GM18951 (cell line): ENCODE results near the gene NF1.

Source experiments
- POLR2A ChIP-seq: IDR thresholded peaks from 4 replicates; pipeline ENCODE4 v1.6.1; 2011; ENCODE audit warnings: mild to moderate bottlenecking; ENCODE audit not compliant: insufficient read length, insufficient read depth; ENCODE audit errors: extremely low read depth
- in situ Hi-C: fragments of 300-500 bp; cut with MboI; formaldehyde crosslinking; loops from one replicate; pipeline ENCODE4 v1.12.0; 2022; ENCODE audit warnings: low sequenced_read_pairs, mixed read lengths, inconsistent platforms; ENCODE audit not compliant: unreplicated experiment

NF1 gene

DNA sequence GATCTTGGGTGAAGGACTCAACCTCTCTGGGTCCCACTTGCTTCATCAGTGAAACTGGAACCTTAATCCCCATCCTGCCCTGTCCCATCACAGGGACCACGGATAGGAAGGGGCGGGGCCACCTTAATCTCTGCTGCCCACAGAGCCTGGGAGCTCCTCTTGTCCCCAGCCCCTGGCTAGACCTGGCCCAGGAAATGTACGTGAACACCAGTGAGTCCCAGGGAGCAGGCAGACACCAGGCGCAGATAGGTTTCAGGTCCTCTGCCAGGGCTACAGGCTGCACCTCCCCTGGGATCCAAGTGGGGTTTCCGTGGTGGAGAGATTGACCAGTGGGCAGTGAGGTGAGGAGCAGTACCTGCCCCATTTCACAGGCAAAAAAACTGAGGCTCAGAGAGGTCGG, 317.7 kb downstream of the NF1 start:
- in situ Hi-C loops, result no loop called here

DNA sequence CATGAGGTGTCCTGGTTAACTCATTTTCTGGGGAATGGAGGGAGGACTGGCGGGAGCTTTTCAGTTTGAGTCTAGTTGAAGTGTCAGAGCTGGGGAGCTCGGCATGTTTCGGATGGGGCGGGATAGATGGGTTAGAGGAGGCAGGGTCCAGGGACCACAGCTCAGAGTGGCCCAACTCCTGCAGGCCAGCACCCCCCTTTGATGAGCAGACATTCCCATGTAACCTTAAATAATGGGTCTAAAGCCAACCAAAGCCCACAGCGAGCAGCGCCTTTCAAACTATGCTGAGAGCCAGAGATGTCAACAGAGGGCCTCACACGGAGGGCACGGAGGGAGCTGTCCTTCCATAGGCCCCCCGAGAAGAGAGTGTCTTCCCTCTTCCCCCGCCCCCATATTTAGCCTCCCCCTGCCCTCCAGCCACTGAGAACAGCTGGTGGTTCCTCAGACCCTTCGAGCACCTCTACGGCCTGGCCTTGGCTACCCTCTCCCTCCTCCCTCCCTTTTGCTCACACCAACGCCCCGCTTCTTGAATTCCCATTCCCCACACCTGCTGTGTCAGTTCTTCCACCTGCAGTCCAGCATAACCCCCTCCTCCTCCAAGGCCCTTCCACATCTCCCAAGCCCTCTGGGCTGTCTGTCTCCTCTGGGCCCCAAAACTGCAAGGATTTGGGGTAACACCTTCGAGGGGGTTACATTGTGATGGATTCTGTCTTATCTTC, 318.5 kb downstream of the NF1 start:
- TF ChIP-seq POLR2A, result no peak
- in situ Hi-C loops, result no loop called here

More for the DNA sequence above, 317.7 kb downstream of the NF1 start:
- TF ChIP-seq POLR2A, result no peak

DNA sequence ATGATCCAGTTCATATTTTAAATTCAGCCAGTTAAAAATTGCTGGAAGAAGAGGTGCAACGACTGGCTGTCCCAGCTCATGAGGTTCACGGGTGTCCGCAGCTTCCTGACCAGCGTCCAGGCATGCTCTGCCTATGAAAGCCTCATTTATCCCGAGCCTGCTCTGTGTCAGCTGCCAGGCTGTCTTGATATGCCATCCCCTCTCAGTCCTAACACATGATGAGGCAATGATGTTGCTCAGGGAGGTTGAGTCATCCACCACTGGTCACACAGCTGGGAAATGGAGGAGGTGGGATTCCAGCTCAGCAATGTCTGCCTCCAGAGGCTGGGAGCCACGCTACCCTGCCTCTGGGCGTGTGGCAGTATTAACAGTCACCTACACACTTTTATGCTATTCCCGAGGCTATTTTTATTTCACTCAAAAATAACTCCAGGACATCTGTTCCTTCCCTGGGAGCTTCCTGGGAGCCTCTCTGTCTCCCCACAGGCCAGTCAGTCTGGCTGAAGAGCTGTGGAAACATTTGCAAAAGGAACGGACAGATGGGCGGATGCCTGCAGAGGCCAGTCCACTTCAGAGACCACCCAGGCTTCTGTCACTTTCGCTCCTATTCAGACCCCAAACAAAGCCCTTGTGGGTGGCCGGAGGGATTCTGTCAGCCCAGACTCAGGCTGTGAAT, 319.2 kb downstream of the NF1 start:
- in situ Hi-C loops, result no loop called here
- TF ChIP-seq POLR2A, result no peak

DNA sequence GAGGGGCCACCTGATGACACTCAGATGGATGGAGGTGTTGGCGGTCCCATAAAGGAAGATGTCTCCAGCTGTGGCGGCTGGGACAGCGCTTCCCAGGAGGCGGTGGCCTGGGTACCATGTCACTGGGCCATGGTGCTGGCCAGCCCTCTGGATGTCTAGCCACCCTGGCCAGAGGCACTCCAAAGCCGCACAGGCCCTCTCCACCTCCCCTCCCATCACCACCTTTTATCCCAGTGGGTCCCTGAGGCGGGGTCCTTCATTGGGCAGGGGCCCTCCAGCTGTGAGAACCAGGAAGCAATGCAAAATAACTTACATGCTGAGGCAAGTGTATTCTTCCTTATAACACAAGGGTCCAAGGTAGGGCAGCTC, 319.8 kb downstream of the NF1 start:
- TF ChIP-seq POLR2A, result no peak
- in situ Hi-C loops, result no loop called here

DNA sequence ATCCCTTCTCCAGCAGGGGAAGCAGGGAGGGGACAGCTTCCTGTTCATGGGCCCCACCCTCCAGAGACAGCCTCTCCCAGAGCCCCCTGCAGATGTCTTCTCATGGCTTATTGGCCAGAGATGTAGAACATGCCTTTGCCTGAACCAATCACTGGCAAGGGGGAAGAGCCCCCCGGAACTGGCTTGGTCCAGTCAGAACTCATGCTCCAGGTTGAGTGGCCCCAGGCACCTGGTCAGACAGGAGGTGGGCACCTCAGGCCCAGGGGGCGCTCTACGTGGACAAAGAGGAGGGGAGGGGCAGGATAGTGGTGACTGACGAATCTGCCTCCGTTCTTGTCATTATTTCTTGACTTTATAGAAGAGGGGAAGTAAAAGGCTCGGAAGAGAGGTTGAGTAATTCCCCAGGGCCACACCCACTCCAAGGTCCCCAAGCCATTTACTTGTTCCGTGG, 320.3 kb downstream of the NF1 start:
- in situ Hi-C loops, result no loop called here
- TF ChIP-seq POLR2A, result no peak

DNA sequence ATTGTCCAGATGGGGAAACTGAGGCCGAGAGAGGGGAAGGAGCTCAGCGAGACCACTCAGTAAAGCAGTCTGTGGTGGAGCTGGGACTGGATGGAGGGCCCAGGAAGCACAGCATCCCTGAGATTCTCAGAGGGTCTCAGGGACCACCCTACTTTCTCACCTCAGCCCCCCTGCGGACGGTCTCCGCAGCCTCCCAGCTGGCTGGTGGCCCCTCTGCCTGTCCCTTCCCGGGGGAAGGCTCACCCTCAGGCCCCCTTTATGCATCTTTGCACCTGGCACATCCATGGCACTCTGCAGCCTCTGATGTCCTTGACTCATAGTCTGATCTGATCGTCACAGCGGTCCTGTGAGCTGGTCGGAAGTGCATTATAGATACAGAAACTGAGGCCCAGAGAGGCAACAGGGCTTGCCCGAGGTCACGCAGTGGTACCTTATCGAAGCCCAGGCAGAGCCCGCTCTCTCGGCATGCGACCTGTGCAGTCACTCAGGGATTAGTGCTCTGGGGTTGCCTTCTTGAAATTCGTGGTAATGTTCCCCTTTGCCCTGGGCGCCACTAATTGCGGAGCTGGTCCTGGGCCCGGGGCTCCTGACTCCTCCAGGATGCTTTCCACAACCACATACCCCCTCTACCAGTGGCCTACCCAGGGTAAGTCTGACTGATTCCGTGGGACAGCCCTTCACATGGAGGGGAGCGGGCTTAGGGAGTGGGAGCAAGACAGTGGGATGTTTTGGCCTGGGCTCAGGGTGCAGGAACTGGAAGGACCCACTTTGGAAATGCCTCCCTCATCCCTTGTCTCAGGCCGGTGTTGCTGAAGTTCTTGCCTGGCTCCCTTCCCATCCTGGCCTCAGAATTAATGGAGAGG, 321.1 kb downstream of the NF1 start:
- in situ Hi-C loops, result no loop called here
- no peak for TF ChIP-seq POLR2A

DNA sequence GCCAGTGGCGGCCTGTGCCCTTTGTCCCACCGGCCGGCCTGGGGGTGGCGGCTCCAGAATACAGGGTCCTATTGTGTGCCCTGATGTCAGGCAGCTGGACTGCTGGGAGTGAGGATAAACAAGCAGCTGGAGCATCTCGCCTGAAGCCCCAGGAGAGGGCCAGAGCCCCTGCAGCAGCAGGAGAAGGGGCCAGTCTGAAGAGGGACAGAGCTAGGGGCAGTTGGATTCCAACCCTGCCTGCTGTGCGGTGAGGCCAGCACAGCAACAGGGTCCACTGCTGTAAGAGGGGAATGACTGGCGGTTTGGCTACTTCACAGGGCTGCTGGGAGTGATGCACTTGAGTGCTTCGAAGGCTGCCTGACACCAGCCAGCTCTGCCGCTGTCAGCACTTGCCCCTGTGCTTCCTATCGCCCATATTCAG, 321.7 kb downstream of the NF1 start:
- in situ Hi-C loops, result no loop called here

DNA sequence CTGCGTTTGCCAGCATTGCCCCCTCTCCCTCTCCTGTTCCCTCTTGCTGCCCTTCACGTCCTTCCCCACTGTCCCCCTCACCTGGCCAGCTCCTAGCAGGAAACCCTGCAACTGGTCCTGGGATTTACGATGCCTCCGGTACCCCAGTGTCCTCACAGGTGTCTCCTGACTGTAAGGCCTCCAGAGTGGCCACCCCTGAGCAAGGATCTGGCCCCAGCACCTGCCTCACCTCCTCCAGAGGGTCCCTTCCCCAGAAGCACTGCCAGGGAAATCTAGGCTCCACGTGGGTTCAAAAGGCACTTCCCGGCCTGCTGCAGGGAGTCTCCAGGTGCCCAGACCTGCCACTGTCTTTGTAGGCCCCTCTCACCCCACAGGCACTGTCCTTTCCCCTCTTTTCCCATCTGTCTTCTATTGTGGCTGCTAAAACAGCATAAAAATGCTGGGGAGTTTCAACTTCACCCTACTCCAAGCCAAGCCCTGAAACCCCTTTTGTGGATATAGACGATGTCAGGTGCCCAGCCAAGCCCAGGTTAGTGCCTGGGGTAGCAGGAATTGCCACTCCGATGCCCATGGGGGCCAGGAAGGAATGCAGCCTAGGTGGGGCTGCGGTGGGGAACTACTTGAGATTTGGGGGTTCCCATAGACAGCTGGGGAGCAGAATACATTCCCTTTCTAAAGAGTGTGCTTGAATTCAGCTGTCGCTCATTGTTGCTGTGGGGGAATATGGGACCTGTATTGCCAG, 322.4 kb downstream of the NF1 start:
- in situ Hi-C loops, result no loop called here
- TF ChIP-seq POLR2A, result no peak

More for the DNA sequence above, 321.7 kb downstream of the NF1 start:
- no peak for TF ChIP-seq POLR2A

DNA sequence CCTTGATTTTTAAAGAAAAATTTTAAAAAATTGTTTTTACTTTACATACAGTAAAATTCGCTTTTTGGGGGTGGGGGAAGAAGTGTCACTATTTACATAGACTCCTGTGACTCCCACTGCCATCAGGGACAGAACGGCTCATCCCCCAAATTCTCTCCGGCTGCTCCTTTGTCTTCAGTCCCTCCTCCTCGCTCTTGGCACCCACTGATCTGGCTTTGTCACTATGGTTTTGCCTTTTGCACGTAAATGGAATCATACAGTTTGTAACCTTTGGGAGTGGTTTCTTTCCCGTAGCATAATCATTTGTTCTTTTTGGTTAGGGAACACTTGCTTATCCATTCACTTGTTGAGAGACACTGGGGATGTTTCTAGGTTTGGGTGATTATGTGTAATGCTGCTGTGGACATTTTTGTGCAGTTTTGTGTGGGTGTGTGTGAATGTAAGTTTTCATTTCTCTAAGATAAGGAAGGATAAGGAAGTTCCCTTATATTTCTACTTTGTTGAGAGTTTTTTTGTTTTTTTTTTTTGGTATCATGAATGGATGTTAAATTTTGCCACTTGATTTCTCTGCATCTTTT, 324.1 kb downstream of the NF1 start:
- no peak for TF ChIP-seq POLR2A
- in situ Hi-C loops, result no loop called here

DNA sequence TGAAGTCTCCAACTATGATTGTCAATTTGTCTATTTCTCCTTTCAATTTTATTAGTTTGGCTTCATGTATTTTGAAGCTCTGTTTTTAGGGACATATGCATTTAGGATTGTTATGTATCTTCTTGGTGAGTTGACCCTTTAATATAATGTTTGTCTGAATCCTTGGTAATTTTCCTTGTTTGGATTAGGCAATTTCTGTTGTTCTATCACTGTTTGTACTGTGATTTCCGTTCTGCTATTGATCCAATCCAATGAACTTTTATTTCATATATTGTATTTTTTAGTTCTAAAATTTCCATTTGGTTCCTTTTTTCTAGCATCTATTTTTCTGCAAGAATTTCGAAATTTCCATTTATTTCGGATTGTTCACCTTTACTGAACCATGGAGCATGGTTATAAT, 327.7 kb downstream of the NF1 start:
- no peak for TF ChIP-seq POLR2A
- in situ Hi-C loops, result no loop called here

DNA sequence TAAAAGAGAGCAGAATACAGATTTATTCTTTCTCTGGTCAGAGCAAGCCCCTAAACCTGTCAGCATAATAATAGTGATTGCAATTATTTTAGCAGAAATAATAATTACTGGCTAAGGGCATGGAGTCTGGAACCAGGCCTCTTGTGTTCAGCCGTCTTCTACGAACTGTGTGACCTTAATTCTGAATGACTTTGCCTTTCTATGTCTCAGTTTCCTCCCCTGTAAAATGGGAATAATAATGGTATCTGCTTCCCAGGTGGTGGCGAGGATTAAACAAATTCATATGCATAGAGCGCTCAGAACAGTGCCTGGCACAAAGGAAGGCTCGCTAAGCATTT, 330.1 kb downstream of the NF1 start:
- in situ Hi-C loops, result loop anchor here (25.0 kb wide), 1 partner anchor 412 kb away; no protein-coding TSS in a partner anchor

DNA sequence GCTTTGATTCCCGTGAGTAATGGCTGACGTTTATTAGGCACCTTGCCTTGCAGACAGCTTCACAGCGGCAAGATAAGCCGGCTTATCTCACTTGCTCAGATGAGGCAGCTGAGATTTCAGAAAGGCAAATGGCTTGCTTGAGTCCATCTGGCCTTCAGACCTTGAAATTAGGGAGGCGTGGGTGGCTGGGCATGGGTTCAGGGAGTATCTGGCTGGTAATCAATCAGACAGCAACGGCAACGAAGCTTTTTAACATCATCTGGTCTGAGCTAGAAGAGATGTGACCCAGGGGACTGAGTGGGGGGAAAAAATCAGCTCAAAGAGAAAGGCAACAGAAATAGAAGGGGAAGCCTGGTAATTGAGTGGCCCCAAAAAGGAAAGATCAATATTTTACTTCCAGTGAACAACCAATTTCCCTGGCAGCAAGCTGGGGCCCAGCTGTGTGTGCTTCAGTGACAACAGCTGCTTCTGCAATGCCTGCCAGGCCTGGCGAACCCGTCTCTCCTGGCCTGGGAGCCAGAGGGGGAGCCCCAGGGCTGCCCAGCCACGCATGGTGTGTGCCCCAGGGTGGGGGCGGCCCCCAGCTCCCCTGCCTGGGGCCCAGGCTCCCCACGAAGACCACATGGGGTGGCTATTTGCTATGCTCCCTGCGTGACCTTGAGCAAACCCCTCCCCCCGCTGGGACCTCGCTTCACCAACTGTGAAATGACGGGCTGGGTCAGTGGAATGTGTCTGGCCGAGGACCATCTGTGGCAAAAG, 330.7 kb downstream of the NF1 start:
- in situ Hi-C loops, result loop anchor here (25.0 kb wide), 1 partner anchor 412 kb away; no protein-coding TSS in a partner anchor
- no peak for TF ChIP-seq POLR2A

More for the DNA sequence above, 330.1 kb downstream of the NF1 start:
- no peak for TF ChIP-seq POLR2A
